ENCODE measurements around the gene OOSP3. TPM values are rescaled to one million over a fixed set of nuclear protein-coding genes. Genes with fewer than 3 reads are reported as not detected.

OOSP3 gene
- total RNA-seq, 1 experiment from 2014 or later = not detected

- no peaks in the 10 kb centered on the region for H3K27me3 Mint-ChIP-seq (ENCODE audit: low read depth)
- no peak for ATAC-seq
- no peak for TF ChIP-seq TP53 (CRISPR knock-in tag; IDR thresholded peaks at IDR 0.05)
- no peak for TF ChIP-seq IRF2 (CRISPR knock-in tag; IDR thresholded peaks at IDR 0.05; ENCODE audit: borderline replicate concordance, low read depth)
- TF ChIP-seq ZSCAN18 (CRISPR knock-in tag; IDR thresholded peaks at IDR 0.05) = no peak
- TF ChIP-seq ARID4B (CRISPR knock-in tag; IDR thresholded peaks at IDR 0.05; ENCODE audit: borderline replicate concordance) = no peak
- TF ChIP-seq HMGXB4 (CRISPR knock-in tag; IDR thresholded peaks at IDR 0.05) = no peak
- no peak for TF ChIP-seq FOXJ3 (CRISPR knock-in tag; IDR thresholded peaks at IDR 0.05; ENCODE audit: borderline replicate concordance)
- no peak for TF ChIP-seq ESRRA (CRISPR knock-in tag; IDR thresholded peaks at IDR 0.05; ENCODE audit: borderline replicate concordance)
- no peak for TF ChIP-seq SMAD4 (CRISPR knock-in tag; IDR thresholded peaks at IDR 0.05)
- TF ChIP-seq ZNF219 (CRISPR knock-in tag; IDR thresholded peaks at IDR 0.05; ENCODE audit: borderline replicate concordance) = no peak
- no peak for TF ChIP-seq ATF1 (CRISPR knock-in tag; IDR thresholded peaks at IDR 0.05)
- no peak for TF ChIP-seq AR (CRISPR knock-in tag; IDR thresholded peaks at IDR 0.05)
- no peak for TF ChIP-seq ZNF512 (CRISPR knock-in tag; IDR thresholded peaks at IDR 0.05; ENCODE audit: borderline replicate concordance)
- no peak for TF ChIP-seq RORB (CRISPR knock-in tag; IDR thresholded peaks at IDR 0.05)
- TF ChIP-seq ZNF423 (CRISPR knock-in tag; IDR thresholded peaks at IDR 0.05) = no peak
- TF ChIP-seq RELA (CRISPR knock-in tag; IDR thresholded peaks at IDR 0.05; ENCODE audit: borderline replicate concordance) = no peak
- TF ChIP-seq KAT7 (CRISPR knock-in tag; IDR thresholded peaks at IDR 0.05; ENCODE audit: borderline replicate concordance) = no peak
- TF ChIP-seq ZBTB43 (CRISPR knock-in tag; IDR thresholded peaks at IDR 0.05) = no peak
- no peak for TF ChIP-seq AFF4 (CRISPR knock-in tag; IDR thresholded peaks at IDR 0.05; ENCODE audit: borderline replicate concordance)
- TF ChIP-seq E2F4 (CRISPR knock-in tag; IDR thresholded peaks at IDR 0.05; ENCODE audit: borderline replicate concordance, low read depth) = no peak
Measured at GRCh38 chr11:59938718-59939117, 60.1 kb downstream of the OOSP3 start.

More at GRCh38 chr11:59938718-59939117, 60.1 kb downstream of the OOSP3 start:
- no peak overlapping the region for H3K27ac Mint-ChIP-seq
- no peak overlapping the region for H3K4me3 Mint-ChIP-seq
- POLR2A ChIA-PET = no interaction called here
- DNase-seq (ENCODE audit: low spot score) = no peak
- CTCF ChIA-PET = no interaction called here
- H3K4me1 Mint-ChIP-seq = peaks cover 5% of the 10 kb centered on the region; the same call in 1 of the 2 replicates
- peaks cover 11% of the 10 kb centered on the region for H3K9me3 Mint-ChIP-seq
- peaks cover under 1% of the 10 kb centered on the region; the same call in 1 of the 2 replicates for H3K36me3 Mint-ChIP-seq
